Mesenchymal stem cell (in vitro differentiated cells and primary cell): Measurements from ENCODE around the gene TBC1D32.

Experiments used
- DNase-seq: peaks from one replicate; pipeline ENCODE4 v3.0.0-alpha.2; 2013
- H2AFZ ChIP-seq: one replicate; pipeline ENCODE4 v1.6.1; 2013; ENCODE audit warnings: low read depth, mild to moderate bottlenecking, control low read depth, inconsistent platforms, low read length, moderate library complexity
- H2AK5ac ChIP-seq: 2 replicates; pipeline ENCODE4 v1.6.1; 2013; ENCODE audit warnings: low read length, moderate library complexity, mild to moderate bottlenecking, inconsistent platforms; ENCODE audit not compliant: severe bottlenecking
- H2BK120ac ChIP-seq: one replicate; pipeline ENCODE4 v1.6.1; 2013; ENCODE audit warnings: low read depth, mild to moderate bottlenecking, inconsistent platforms, low read length, moderate library complexity
- H2BK12ac ChIP-seq, 2 experiments: one replicate each; pipeline ENCODE4 v1.6.1; 2013; ENCODE audit warnings: inconsistent platforms in 2 of 2, low read length in 2 of 2, mild to moderate bottlenecking in 2 of 2, moderate library complexity in 2 of 2, control low read depth in 1 of 2
- H2BK15ac ChIP-seq: one replicate; pipeline ENCODE4 v1.6.1; 2013; ENCODE audit warnings: mild to moderate bottlenecking, low read depth, inconsistent platforms; ENCODE audit not compliant: poor library complexity, severe bottlenecking
- H2BK5ac ChIP-seq: 2 replicates; pipeline ENCODE4 v1.6.1; 2013; ENCODE audit warnings: low read depth, mild to moderate bottlenecking, low read length, control low read depth, inconsistent platforms; ENCODE audit not compliant: poor library complexity, severe bottlenecking
- H3K14ac ChIP-seq, 2 experiments: one replicate each; pipeline ENCODE4 v1.6.1; 2013; ENCODE audit warnings: inconsistent platforms in 2 of 2, low read length in 2 of 2, control low read depth in 1 of 2, mild to moderate bottlenecking in 1 of 2, moderate library complexity in 1 of 2
- H3K18ac ChIP-seq, 2 experiments: one replicate each; pipeline ENCODE4 v1.6.1; 2013; ENCODE audit warnings: inconsistent platforms in 2 of 2, low read length in 2 of 2, control low read depth in 1 of 2, low read depth in 1 of 2, mild to moderate bottlenecking in 1 of 2
- H3K23ac ChIP-seq, 2 experiments: one replicate each; pipeline ENCODE4 v1.6.1; 2013; ENCODE audit warnings: inconsistent platforms in 2 of 2, low read length in 2 of 2, mild to moderate bottlenecking in 2 of 2, moderate library complexity in 2 of 2, control low read depth in 1 of 2
- H3K27ac ChIP-seq: 2 replicates; pipeline ENCODE4 v1.5.1; 2013; ENCODE audit warnings: mild to moderate bottlenecking, moderate library complexity, low read length, control low read depth, inconsistent platforms; ENCODE audit not compliant: poor library complexity, severe bottlenecking
- H3K27me3 ChIP-seq, 2 experiments: 2 replicates each; pipeline versions ENCODE4 v1.6.1 to v1.7.0; 2013; ENCODE audit warnings: low read length in 2 of 2, mild to moderate bottlenecking in 2 of 2, moderate library complexity in 2 of 2, control low read depth in 1 of 2, inconsistent platforms in 1 of 2; ENCODE audit not compliant: control insufficient read depth in 1 of 2, insufficient read depth in 1 of 2
- H3K36me3 ChIP-seq, 2 experiments: 2 replicates each; pipeline versions ENCODE4 v1.6.1 to v1.7.0; 2013; ENCODE audit warnings: low read length in 2 of 2, control low read depth in 1 of 2, inconsistent platforms in 1 of 2, low read depth in 1 of 2, mild to moderate bottlenecking in 1 of 2; ENCODE audit not compliant: insufficient read depth in 2 of 2, control insufficient read depth in 1 of 2
- H3K4ac ChIP-seq, 2 experiments: one replicate each; pipeline ENCODE4 v1.6.1; 2013; ENCODE audit warnings: inconsistent platforms in 2 of 2, low read length in 2 of 2, mild to moderate bottlenecking in 2 of 2, moderate library complexity in 2 of 2, control low read depth in 1 of 2, low read depth in 1 of 2
- H3K4me1 ChIP-seq: 2 replicates; pipeline ENCODE4 v1.6.1; 2013; ENCODE audit warnings: low read depth, low read length, control low read depth; ENCODE audit not compliant: control insufficient read depth, insufficient read depth
- H3K4me2 ChIP-seq: 2 replicates; pipeline ENCODE4 v1.6.1; 2013; ENCODE audit warnings: low read length, mild to moderate bottlenecking, inconsistent platforms; ENCODE audit not compliant: poor library complexity, severe bottlenecking
- H3K4me3 ChIP-seq, 2 experiments: 2 replicates each; pipeline versions ENCODE4 v1.5.1 to v1.7.0; 2013; ENCODE audit warnings: low read length in 2 of 2, mild to moderate bottlenecking in 2 of 2, control low read depth in 1 of 2, low read depth in 1 of 2; ENCODE audit not compliant: insufficient read depth in 1 of 2
- H3K79me1 ChIP-seq: replicated peaks from 2 replicates; pipeline ENCODE4 v1.6.1; 2013; ENCODE audit warnings: mild to moderate bottlenecking, control low read depth, low read length, inconsistent platforms; ENCODE audit not compliant: poor library complexity, severe bottlenecking
- H3K9ac ChIP-seq: 2 replicates; pipeline ENCODE4 v1.7.0; 2013; ENCODE audit warnings: mild to moderate bottlenecking, low read length, moderate library complexity
- H3K9me3 ChIP-seq: 2 replicates; pipeline ENCODE4 v1.7.0; 2013; ENCODE audit warnings: mild to moderate bottlenecking, low read length; ENCODE audit not compliant: control insufficient read depth
- H4K8ac ChIP-seq: one replicate; pipeline ENCODE4 v1.6.1; 2013; ENCODE audit warnings: inconsistent platforms, mild to moderate bottlenecking, low read length, moderate library complexity
- H4K91ac ChIP-seq: one replicate; pipeline ENCODE4 v1.6.1; 2013; ENCODE audit warnings: mild to moderate bottlenecking, low read length, inconsistent platforms
- WGBS: methylation state at CpG from one replicate; pipeline ENCODE4 v1.1.7; 2013; ENCODE audit warnings: mixed read lengths; 5-methylcytosine and 5-hydroxymethylcytosine counted together

Gene TBC1D32

GRCh38 chr6:121158438-121158837, 175.8 kb downstream of the TBC1D32 start:
- no peak overlapping the region for H3K18ac ChIP-seq
- H2BK120ac ChIP-seq, result no peak overlapping the region
- no peak overlapping the region for H3K9ac ChIP-seq
- DNase-seq, result no peak
- no peak overlapping the region for H3K27ac ChIP-seq
- no peaks in the 10 kb centered on the region for H3K27me3 ChIP-seq
- H2AFZ ChIP-seq, result no peak overlapping the region
- H2BK12ac ChIP-seq, result no peak overlapping the region
- H3K9me3 ChIP-seq, result peaks cover 26% of the 10 kb centered on the region
- H2BK5ac ChIP-seq, result no peak overlapping the region
- H3K4me2 ChIP-seq, result no peak overlapping the region
- no peak overlapping the region for H3K4ac ChIP-seq
- no peak overlapping the region for H2BK15ac ChIP-seq
- H2AK5ac ChIP-seq, result no peak overlapping the region
- no peak overlapping the region for H3K23ac ChIP-seq
- H4K8ac ChIP-seq, result no peak overlapping the region
- no peak overlapping the region for H3K4me3 ChIP-seq
- no peak overlapping the region for H3K14ac ChIP-seq
- H3K79me1 ChIP-seq, result no peaks in the 10 kb centered on the region
- no peak overlapping the region for H4K91ac ChIP-seq
- H3K36me3 ChIP-seq, result peaks cover 8 to 34% of the 10 kb centered on the region in 2 experiments
- no peaks in the 10 kb centered on the region for H3K4me1 ChIP-seq

- no peak overlapping the region for H2AFZ ChIP-seq
- no CpG with 5 or more reads among the region's 1 CpG for WGBS
- no peak overlapping the region for H2BK12ac ChIP-seq
- no peak overlapping the region for H2AK5ac ChIP-seq
- H3K14ac ChIP-seq, result no peak overlapping the region
- H2BK120ac ChIP-seq, result no peak overlapping the region
- H3K18ac ChIP-seq, result no peak overlapping the region
- no peaks in the 10 kb centered on the region for H3K27me3 ChIP-seq
- H3K4me1 ChIP-seq, result no peaks in the 10 kb centered on the region
- H3K4me2 ChIP-seq, result no peak overlapping the region
- H3K27ac ChIP-seq, result no peak overlapping the region
- no peak overlapping the region for H3K4ac ChIP-seq
- no peak overlapping the region for H4K8ac ChIP-seq
- H3K9me3 ChIP-seq, result peaks cover 31% of the 10 kb centered on the region
- no peak overlapping the region for H3K4me3 ChIP-seq
- no peak for DNase-seq
- H4K91ac ChIP-seq, result no peak overlapping the region
- no peak overlapping the region for H3K9ac ChIP-seq
- no peaks in the 10 kb centered on the region for H3K79me1 ChIP-seq
- no peak overlapping the region for H3K23ac ChIP-seq
- no peak overlapping the region for H2BK5ac ChIP-seq
- H3K36me3 ChIP-seq, result peaks cover 13 to 38% of the 10 kb centered on the region in 2 experiments
- no peak overlapping the region for H2BK15ac ChIP-seq
These were observed 176.4 kb downstream of the TBC1D32 start for GRCh38 chr6:121157906-121158305.

DNA sequence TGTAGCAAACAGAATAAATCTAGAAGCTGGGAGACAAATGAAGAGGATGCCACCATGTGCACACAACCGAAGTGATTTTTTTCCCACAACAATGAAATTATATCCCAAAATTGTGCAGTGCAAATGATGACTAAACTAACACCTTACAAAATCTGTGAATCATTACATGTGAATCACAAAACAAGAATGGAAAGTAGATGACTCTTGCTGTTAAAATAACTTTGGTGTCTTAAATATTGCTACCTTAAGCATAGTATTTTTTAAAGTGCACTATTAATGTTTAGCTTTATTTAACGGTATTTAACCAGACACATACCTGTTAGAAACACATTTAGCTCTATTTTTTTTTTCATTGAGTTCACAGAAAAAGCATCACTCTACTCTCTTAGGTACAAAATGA, 190.8 kb downstream of the TBC1D32 start:
- no peak overlapping the region for H3K27ac ChIP-seq
- no peak overlapping the region for H4K8ac ChIP-seq
- H3K14ac ChIP-seq, result no peak overlapping the region
- H3K79me1 ChIP-seq, result no peaks in the 10 kb centered on the region
- no peak overlapping the region for H3K4me2 ChIP-seq
- no peaks in the 10 kb centered on the region for H3K4me1 ChIP-seq
- H2AFZ ChIP-seq, result no peak overlapping the region
- no peak overlapping the region for H4K91ac ChIP-seq
- no peaks in the 10 kb centered on the region for H3K36me3 ChIP-seq
- DNase-seq, result no peak
- no peaks in the 10 kb centered on the region for H3K9me3 ChIP-seq
- H3K4me3 ChIP-seq, result no peak overlapping the region
- no peak overlapping the region for H3K23ac ChIP-seq
- H2BK5ac ChIP-seq, result no peak overlapping the region
- H3K4ac ChIP-seq, result no peak overlapping the region
- no peak overlapping the region for H3K9ac ChIP-seq
- no peak overlapping the region for H2BK120ac ChIP-seq
- H2BK15ac ChIP-seq, result no peak overlapping the region
- H3K18ac ChIP-seq, result no peak overlapping the region
- H3K27me3 ChIP-seq, result no peaks in the 10 kb centered on the region
- no peak overlapping the region for H2AK5ac ChIP-seq
- H2BK12ac ChIP-seq, result no peak overlapping the region
- 100% methylated on average over 1 of the region's 2 CpGs for WGBS

- H3K27ac ChIP-seq, result no peak overlapping the region
- 99% methylated on average over 4 of the region's 6 CpGs for WGBS
- no peak overlapping the region for H2AFZ ChIP-seq
These were observed 192.2 kb downstream of the TBC1D32 start for GRCh38 chr6:121142093-121142492.

More at GRCh38 chr6:121142093-121142492, 192.2 kb downstream of the TBC1D32 start:
- H3K14ac ChIP-seq, result no peak overlapping the region
- H3K4me1 ChIP-seq, result no peaks in the 10 kb centered on the region
- no peak overlapping the region for H3K23ac ChIP-seq
- H2BK15ac ChIP-seq, result no peak overlapping the region
- no peak overlapping the region for H3K4ac ChIP-seq
- no peak overlapping the region for H3K4me3 ChIP-seq
- H2BK12ac ChIP-seq, result no peak overlapping the region
- H3K79me1 ChIP-seq, result no peaks in the 10 kb centered on the region
- H2BK5ac ChIP-seq, result no peak overlapping the region
- H3K36me3 ChIP-seq, result no peaks in the 10 kb centered on the region
- no peak overlapping the region for H3K4me2 ChIP-seq
- H3K27me3 ChIP-seq, result no peaks in the 10 kb centered on the region
- H4K8ac ChIP-seq, result no peak overlapping the region
- H2AK5ac ChIP-seq, result no peak overlapping the region
- no peak overlapping the region for H3K9ac ChIP-seq
- no peak overlapping the region for H2BK120ac ChIP-seq
- H4K91ac ChIP-seq, result no peak overlapping the region
- H3K18ac ChIP-seq, result no peak overlapping the region
- no peaks in the 10 kb centered on the region for H3K9me3 ChIP-seq
- DNase-seq, result no peak
